HG03039 (cell line): Measurements from ENCODE around the gene IFNGR2.
"Not testable (repeated sequence)": the region's sequence is repeated elsewhere in the genome, so short reads cannot be mapped to it uniquely, and the experiment has no call there.

Experiments used
- ATAC-seq: cut with Tn5 transposase; IDR thresholded peaks from one replicate; pipeline ENCODE4 v1.9.1; 2021; ENCODE audit warnings: mild to moderate bottlenecking, moderate library complexity; ENCODE audit not compliant: unreplicated experiment

Gene IFNGR2

GRCh38 chr21:33433425-33434114, 30.4 kb downstream of the IFNGR2 start:
- no peak for ATAC-seq

GRCh38 chr21:33434770-33435360, 31.7 kb downstream of the IFNGR2 start:
- peak; percentile 88 for ATAC-seq

DNA sequence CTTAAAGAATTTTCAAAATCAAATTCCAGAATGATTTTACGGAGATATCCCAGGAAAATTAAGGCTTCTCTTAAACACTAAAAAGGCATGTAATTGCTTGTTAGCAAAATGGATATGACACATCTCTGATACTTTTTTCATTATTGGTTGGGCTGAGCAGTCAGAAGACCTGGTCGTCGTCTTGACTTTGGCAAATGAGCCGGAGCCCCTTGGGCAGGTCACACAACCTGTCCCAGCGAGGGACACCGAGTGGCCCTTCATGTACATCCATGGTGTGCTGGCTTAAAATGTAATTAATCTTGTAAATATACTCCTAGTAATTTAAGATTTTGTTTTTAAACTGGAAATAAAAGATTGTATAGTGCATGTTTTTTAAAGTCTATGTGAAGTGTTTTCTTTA, 33.9 kb downstream of the IFNGR2 start:
- no peak for ATAC-seq

DNA sequence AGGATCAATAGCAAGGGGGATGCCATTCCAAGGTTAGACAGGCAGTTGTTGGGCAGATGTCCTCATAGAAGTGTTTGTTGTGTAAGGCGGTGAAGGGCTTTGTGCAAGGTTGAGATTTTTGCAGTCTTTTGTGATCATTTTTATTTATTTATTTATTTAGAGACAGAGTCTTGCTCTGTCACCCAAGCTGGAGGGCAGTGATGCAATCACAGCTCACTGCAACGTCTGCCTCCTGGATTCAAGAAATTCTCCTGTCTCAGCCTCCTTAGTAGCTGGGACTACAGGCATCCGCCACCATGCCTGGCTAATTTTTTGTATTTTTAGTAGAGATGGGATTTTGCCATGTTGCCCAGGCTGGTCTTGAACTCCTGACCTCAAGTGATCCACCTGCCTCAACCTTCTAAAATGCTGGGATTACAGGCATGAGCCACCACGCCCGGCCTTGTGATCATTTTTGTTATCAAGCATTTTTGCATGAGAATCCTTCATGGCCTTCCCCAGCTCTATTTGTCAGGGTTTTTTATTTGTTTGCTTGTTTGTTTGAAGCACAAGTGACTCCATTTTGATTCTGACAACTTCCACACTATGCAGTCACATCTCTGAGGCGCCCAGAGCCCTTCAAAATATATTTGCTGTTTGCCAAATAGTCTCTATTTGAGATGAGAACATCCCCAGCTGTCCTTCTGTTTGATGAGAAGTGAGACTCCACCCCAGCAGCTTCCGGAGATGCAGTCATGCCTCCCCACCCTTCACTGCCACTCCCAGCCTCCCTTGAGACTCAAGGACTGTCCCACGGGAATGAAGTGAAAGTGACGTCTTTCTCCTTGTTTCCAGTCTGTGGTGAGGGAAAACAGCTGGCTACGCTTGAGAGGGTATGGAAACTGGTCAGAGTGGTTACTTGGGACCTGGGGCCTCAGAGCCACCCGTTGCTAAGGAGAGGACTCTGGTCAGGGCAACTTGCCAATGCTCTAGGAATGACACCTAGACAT, 38.6 kb downstream of the IFNGR2 start:
- ATAC-seq = no peak

- ATAC-seq = no peak
Measured at GRCh38 chr21:33443194-33443593, 40.0 kb downstream of the IFNGR2 start.

- no peak for ATAC-seq
Measured at GRCh38 chr21:33444499-33444898, 41.3 kb downstream of the IFNGR2 start.

DNA sequence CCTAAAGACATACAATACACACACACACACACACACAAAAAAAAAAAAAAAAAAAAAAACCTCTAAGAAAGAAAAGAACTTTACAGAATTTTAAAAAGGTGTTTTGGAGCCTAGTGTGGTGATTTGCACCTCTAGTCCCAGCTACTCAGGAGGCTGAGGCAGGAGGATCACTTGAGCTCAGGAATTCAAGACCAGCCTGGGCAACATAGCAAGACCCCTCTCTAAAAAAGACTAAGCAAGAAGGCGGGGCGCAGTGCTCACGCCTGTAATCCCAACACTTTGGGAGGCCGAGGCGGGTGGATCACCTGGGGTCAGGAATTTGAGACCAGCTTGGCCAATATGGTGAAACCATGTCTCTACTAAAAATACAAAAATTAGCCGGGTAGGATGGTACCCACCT, 43.4 kb downstream of the IFNGR2 start:
- ATAC-seq = not testable (repeated sequence)

GRCh38 chr21:33449616-33450015, 46.4 kb downstream of the IFNGR2 start:
- no peak for ATAC-seq

GRCh38 chr21:33451634-33452071, 48.4 kb downstream of the IFNGR2 start:
- ATAC-seq = no peak

DNA sequence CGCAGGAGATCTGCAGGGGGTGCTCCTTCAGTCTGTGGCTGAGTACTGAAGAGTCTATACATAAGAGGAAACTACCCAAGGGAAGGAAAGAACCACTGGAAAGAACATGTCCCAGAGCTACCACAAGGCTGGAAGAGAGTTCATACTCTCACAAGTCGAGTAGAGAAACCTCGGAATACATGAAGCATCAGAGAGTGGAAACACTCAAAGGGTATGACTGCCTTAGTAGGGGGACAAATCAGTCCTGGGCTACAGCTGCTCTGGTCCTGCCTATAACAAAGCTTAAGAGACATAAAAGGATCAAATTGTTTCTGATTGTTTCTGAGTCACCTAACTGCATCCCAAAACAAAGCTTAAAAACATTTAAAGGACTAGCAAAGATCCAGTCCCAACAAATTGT, 49.1 kb downstream of the IFNGR2 start:
- ATAC-seq = no peak

DNA sequence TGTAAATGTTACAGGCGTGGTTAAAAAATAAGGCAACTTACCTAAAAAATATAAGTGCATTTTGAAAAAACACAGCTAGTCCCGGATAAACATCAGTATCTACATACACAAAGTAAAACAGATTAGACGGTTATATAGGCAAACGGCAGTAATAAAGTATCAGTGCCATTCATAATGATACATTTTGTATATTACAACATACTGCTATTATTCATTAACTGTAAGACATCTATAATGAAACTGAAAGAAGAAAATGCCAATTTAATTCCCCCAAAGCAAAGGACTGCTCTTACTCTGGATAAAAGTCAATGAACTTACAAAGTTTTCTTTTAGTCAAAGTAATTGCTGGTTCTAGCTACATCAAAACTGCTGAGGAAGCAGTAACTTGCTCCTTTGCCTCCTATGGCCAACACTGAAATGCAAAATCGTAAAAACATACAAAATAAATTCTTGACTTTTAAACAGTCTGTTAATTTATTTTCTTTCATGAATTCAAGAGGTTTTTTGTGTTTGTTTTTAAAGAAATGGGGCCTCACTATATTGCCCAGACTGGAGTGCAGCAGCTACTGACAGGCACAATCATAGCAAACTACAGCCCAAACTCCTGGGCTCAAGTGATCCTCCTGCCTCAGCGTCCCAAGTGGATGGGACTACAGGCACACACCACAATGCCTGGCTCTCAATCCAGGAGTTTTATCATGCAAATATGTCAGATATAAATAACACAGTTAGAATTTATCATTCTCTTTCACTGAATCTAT, 52.7 kb downstream of the IFNGR2 start:
- ATAC-seq = no peak

DNA sequence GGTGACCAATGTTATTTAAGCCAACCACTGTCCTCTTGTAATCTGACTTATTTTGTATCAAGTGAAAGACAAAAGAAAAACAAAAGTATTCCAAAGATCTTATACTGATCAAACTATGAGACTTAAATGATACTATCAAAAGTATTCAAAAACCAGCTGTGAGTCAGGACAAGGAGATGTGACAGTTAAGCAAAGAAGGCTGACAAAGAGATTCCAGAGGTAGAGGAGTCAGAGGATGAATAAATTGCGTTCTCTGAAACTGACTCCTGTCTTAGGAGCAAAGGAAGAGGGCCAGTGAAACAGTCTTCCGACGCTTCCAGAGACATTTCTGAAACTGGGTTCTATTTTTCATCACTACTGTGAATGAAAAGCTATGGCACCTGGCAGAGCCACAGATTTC, 55.6 kb downstream of the IFNGR2 start:
- no peak for ATAC-seq

DNA sequence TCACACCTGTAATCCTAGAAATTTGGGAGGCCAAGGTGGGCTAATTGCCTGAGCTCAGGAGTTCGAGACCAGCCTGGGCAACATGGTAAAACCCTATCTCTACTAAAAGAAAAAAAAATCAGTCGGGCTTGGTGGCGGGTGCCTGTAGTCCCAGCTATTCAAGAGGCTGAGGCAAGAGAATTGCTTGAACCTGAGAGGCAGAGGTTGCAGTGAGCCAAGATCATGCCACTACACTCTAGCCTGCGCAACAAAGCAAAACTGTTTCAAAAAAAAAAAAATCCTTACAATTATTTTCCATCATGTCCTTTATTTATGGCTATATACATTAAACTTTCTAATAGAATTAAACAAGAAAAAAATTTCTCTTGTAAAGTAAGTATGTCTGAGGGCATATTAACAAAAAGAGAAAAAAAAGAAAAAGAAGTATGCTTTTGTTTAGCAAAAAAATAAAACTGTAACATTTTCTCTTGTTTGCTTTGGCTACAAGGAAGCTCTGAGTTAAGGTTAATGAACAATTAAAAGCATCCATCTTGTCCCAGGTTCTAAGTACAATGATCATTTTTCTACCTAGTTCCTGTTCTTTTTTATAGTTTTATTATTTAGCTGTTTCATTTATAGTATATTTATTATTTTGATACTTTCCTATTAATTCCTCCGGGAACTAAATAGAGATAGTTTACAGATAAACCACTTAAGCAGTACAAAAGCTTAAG, 58.5 kb downstream of the IFNGR2 start:
- ATAC-seq = no peak

GRCh38 chr21:33469183-33469582, 66.0 kb downstream of the IFNGR2 start:
- not testable (repeated sequence) for ATAC-seq

DNA sequence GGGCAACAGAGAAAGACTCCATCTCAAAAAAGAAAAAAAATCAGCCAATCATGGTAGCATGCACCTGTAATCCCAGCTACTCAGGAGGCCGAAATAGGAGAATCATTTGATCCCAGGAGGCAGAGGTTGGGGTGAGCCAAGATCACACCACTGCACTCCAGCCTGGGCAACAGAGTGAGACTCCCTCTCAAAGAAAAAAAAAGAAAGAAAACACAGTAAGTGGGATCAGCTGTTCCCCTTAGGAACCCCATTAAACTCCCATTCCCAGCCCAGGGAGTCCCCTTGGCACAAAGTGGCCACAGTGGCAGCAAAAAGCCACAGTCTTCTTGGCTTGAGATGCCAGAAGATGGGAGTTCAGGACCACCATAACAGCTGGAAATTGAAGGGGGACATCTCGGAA, 67.5 kb downstream of the IFNGR2 start:
- no peak for ATAC-seq

DNA sequence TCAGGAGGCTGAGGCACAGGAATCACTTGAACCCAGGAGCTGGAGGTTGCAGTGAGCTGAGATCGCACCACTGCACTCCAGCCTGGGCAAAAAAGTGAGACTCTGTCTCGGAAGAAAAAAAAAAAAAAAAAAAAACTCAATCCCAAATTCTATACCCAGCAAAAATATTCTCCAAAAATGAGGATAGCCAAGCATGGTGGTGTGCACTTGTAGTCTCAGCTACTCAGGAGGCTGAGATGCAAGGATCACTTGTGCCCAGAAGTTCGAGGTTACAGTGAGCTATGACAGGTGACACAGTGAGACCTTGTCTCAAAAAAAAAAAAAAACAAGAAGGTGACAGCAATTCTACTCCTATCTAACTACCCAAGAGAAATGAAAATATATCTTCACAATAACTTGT, 70.1 kb downstream of the IFNGR2 start:
- ATAC-seq = no peak

GRCh38 chr21:33477066-33477465, 73.9 kb downstream of the IFNGR2 start:
- no peak for ATAC-seq

GRCh38 chr21:33478182-33478581, 75.0 kb downstream of the IFNGR2 start:
- no peak for ATAC-seq

- ATAC-seq = peak; percentile 24
Measured at GRCh38 chr21:33478935-33479678, 75.9 kb downstream of the IFNGR2 start.
